ENCODE data around the gene CRIM1.

GRCh38 chr2:36433311-36434217 is 78.0 kb downstream of the CRIM1 start:
- TF ChIP-seq, protein P1, sequence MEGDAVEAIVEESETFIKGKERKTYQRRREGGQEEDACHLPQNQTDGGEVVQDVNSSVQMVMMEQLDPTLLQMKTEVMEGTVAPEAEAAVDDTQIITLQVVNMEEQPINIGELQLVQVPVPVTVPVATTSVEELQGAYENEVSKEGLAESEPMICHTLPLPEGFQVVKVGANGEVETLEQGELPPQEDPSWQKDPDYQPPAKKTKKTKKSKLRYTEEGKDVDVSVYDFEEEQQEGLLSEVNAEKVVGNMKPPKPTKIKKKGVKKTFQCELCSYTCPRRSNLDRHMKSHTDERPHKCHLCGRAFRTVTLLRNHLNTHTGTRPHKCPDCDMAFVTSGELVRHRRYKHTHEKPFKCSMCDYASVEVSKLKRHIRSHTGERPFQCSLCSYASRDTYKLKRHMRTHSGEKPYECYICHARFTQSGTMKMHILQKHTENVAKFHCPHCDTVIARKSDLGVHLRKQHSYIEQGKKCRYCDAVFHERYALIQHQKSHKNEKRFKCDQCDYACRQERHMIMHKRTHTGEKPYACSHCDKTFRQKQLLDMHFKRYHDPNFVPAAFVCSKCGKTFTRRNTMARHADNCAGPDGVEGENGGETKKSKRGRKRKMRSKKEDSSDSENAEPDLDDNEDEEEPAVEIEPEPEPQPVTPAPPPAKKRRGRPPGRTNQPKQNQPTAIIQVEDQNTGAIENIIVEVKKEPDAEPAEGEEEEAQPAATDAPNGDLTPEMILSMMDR (IDR thresholded peaks at IDR 0.05) = no peak
- no peak for TF ChIP-seq POLR2A (IDR thresholded peaks at IDR 0.05)
